OCI-LY1 (cell line): ENCODE measurements around the gene ANKUB1.
"Not testable (repeated sequence)": the region's sequence is repeated elsewhere in the genome, so short reads cannot be mapped to it uniquely, and the experiment has no call there.

Source experiments
- H2AFZ ChIP-seq: fragments of 200-600 bp; sonication (generic), shearing (Covaris generic); 2 replicates; pipeline ENCODE4 v1.6.0; 2014; ENCODE audit warnings: antibody characterized with exemption, mild to moderate bottlenecking, low read length
- H3F3A ChIP-seq: fragments of 200-600 bp; sonication (generic), shearing (Covaris generic); 2 replicates; pipeline ENCODE4 v1.6.0; 2014; ENCODE audit warnings: mild to moderate bottlenecking, antibody characterized with exemption, low read length, moderate library complexity; ENCODE audit not compliant: insufficient read depth
- H3K27ac ChIP-seq: fragments of 200-600 bp; sonication (generic); 2 replicates; pipeline ENCODE4 v1.5.1; 2014; ENCODE audit warnings: low read length, mixed run types, mild to moderate bottlenecking, low read depth; ENCODE audit not compliant: poor library complexity, severe bottlenecking
- H3K27me3 ChIP-seq: fragments of 200-600 bp; sonication (generic); 2 replicates; pipeline ENCODE4 v1.6.0; 2014; ENCODE audit warnings: antibody characterized with exemption, mild to moderate bottlenecking, low read length, moderate library complexity; ENCODE audit not compliant: insufficient read depth
- H3K36me3 ChIP-seq: fragments of 200-600 bp; sonication (generic); 2 replicates; pipeline ENCODE4 v1.6.1; 2014; ENCODE audit warnings: mild to moderate bottlenecking, antibody characterized with exemption, low read length, moderate library complexity, mixed read lengths; ENCODE audit not compliant: insufficient read depth
- H3K4me1 ChIP-seq: fragments of 200-600 bp; sonication (generic); 2 replicates; pipeline ENCODE4 v1.5.1; 2014; ENCODE audit warnings: mild to moderate bottlenecking, low read length, moderate library complexity; ENCODE audit not compliant: insufficient read depth, severe bottlenecking
- H3K4me2 ChIP-seq: fragments of 200-600 bp; sonication (generic), shearing (Covaris generic); 2 replicates; pipeline ENCODE4 v1.6.1; 2014; ENCODE audit warnings: low read length
- H3K4me3 ChIP-seq: fragments of 200-600 bp; sonication (generic); 2 replicates; pipeline ENCODE4 v1.5.1; 2014; ENCODE audit warnings: low read length, low read depth, mild to moderate bottlenecking, mixed read lengths; ENCODE audit not compliant: poor library complexity, severe bottlenecking
- H3K79me2 ChIP-seq: fragments of 200-600 bp; shearing (Covaris generic); 2 replicates; pipeline ENCODE4 v1.6.1; 2016; ENCODE audit warnings: mixed run types, low read length, mixed read lengths; ENCODE audit not compliant: insufficient read depth
- H3K9ac ChIP-seq: fragments of 200-600 bp; sonication (generic), shearing (Covaris generic); 2 replicates; pipeline ENCODE4 v1.6.1; 2014; ENCODE audit warnings: mild to moderate bottlenecking, low read length, mixed read lengths
- H3K9me2 ChIP-seq: fragments of 200-600 bp; sonication (generic), shearing (Covaris generic); 2 replicates; pipeline ENCODE4 v1.6.1; 2014; ENCODE audit warnings: low read depth, mild to moderate bottlenecking, low read length, mixed read lengths
- H3K9me3 ChIP-seq: fragments of 200-600 bp; shearing (Covaris generic); 2 replicates; pipeline ENCODE4 v1.6.1; 2014; ENCODE audit warnings: low read length, mixed read lengths
- H4K20me1 ChIP-seq: fragments of 200-600 bp; sonication (generic), shearing (Covaris generic); 2 replicates; pipeline ENCODE4 v1.6.0; 2016; ENCODE audit warnings: mild to moderate bottlenecking, low read length; ENCODE audit not compliant: insufficient read depth
- EZH2 ChIP-seq: fragments of 200-600 bp; sonication (generic), shearing (Covaris generic); IDR thresholded peaks from 2 replicates; pipeline ENCODE4 v1.8.0; 2017; ENCODE audit warnings: borderline replicate concordance, mixed run types, mild to moderate bottlenecking, antibody characterized with exemption, low read length, moderate library complexity, mixed read lengths
- TF ChIP-seq, protein P1 (sequence below): fragments of 200-600 bp; sonication (generic), shearing (Covaris generic); IDR thresholded peaks from 2 replicates; pipeline ENCODE4 v1.5.1; 2017; ENCODE audit warnings: mild to moderate bottlenecking, antibody characterized with exemption, low read length, moderate library complexity, mixed read lengths

ANKUB1 gene

DNA sequence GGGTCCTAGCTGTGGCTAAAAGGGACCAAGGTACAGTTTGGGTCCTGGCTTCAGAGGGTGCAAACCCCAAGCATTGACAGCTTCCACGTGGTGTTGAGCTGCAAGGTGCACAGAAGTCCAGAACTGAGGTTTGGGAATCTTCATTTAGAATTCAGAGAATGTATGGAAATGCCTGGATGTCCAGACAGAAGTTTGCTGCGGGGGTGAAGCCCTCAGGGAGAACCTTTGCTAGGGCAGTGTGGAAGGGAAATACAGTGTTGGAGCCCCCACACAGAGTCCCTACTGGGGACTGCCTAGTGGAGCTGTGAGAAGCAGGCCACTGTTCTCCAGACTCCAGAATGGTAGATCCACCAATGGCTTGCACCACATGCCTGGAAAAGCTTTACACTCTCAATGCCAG is 38.5 kb upstream of the ANKUB1 start:
- no peaks in the 10 kb centered on the region for H3K36me3 ChIP-seq
- H3K79me2 ChIP-seq: peaks cover 38% of the 10 kb centered on the region
- H4K20me1 ChIP-seq: no peaks in the 10 kb centered on the region

DNA sequence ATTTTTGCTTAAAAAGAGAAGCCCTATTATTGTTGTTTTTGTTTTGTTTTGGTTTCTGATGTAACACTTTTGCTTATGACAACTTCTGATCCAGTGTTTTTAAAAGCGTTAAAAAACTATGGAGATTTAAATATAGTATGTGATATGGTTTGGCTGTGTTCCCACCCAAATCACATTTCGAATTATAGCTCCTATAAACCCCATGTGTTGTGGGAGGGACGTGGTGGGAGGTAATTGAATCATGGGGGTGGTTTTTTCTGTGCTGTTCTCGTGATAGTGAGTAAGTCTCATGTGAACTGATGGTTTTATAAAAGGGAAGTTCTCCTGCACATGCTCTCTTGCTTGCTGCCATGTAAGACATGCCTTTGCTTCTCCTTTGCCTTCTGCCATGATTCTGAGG is 37.3 kb upstream of the ANKUB1 start:
- H3K27ac ChIP-seq, H3K4me2 ChIP-seq, H3F3A ChIP-seq, H3K4me1 ChIP-seq, H4K20me1 ChIP-seq, H3K27me3 ChIP-seq, H3K9ac ChIP-seq, H3K9me2 ChIP-seq, H3K36me3 ChIP-seq, H3K4me3 ChIP-seq, H2AFZ ChIP-seq: not testable (repeated sequence)
- peaks cover 35% of the 10 kb centered on the region for H3K79me2 ChIP-seq
- peaks cover 38% of the 10 kb centered on the region for H3K9me3 ChIP-seq

More for the DNA sequence above, 38.5 kb upstream of the ANKUB1 start:
- no peak overlapping the region for H3K9ac ChIP-seq
- H3K9me2 ChIP-seq: no peaks in the 10 kb centered on the region
- no peak overlapping the region for H3K4me2 ChIP-seq
- H3K4me3 ChIP-seq: no peak overlapping the region
- no peaks in the 10 kb centered on the region for H3K4me1 ChIP-seq
- peaks cover 42% of the 10 kb centered on the region for H3K9me3 ChIP-seq
- H2AFZ ChIP-seq: no peak overlapping the region
- H3F3A ChIP-seq: no peaks in the 10 kb centered on the region
- TF ChIP-seq, protein P1, sequence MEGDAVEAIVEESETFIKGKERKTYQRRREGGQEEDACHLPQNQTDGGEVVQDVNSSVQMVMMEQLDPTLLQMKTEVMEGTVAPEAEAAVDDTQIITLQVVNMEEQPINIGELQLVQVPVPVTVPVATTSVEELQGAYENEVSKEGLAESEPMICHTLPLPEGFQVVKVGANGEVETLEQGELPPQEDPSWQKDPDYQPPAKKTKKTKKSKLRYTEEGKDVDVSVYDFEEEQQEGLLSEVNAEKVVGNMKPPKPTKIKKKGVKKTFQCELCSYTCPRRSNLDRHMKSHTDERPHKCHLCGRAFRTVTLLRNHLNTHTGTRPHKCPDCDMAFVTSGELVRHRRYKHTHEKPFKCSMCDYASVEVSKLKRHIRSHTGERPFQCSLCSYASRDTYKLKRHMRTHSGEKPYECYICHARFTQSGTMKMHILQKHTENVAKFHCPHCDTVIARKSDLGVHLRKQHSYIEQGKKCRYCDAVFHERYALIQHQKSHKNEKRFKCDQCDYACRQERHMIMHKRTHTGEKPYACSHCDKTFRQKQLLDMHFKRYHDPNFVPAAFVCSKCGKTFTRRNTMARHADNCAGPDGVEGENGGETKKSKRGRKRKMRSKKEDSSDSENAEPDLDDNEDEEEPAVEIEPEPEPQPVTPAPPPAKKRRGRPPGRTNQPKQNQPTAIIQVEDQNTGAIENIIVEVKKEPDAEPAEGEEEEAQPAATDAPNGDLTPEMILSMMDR: no peak
- TF ChIP-seq EZH2: no peak
- no peak overlapping the region for H3K27ac ChIP-seq
- H3K27me3 ChIP-seq: no peaks in the 10 kb centered on the region

DNA sequence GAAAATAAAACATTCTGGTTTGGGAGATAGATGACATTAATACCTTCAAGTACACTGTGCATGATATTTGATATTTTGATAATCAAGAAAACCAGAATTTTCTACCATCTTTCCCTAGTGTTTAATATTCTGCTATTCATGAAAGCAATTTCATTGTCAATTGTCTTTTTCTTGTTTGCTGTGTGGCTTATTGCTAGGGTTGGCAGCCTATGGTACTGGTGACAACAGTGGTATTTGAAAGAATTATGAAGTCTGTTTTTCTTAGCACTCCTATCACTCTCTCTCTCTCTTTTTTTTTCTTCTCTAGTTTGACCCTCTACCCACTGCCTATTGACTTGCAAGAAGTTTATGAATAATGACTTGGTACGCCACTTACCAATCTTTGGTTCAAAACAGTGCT is 36.0 kb upstream of the ANKUB1 start:
- TF ChIP-seq, protein P1: no peak
- no peak for TF ChIP-seq EZH2
- Histone ChIP-seq H3K79me2 (peaks cover 44% of the 10 kb centered on the region), H3K27ac (no peak overlapping the region), H4K20me1 (no peaks in the 10 kb centered on the region), H3K9ac (no peak overlapping the region), H3K4me2 (no peak overlapping the region), H3K9me2 (no peaks in the 10 kb centered on the region), H3F3A (no peaks in the 10 kb centered on the region), H3K9me3 (peaks cover 29% of the 10 kb centered on the region), H3K36me3 (no peaks in the 10 kb centered on the region; the same call in 1 of the 2 replicates), H3K27me3 (no peaks in the 10 kb centered on the region), H2AFZ (no peak overlapping the region), H3K4me1 (no peaks in the 10 kb centered on the region), H3K4me3 (no peak overlapping the region)

DNA sequence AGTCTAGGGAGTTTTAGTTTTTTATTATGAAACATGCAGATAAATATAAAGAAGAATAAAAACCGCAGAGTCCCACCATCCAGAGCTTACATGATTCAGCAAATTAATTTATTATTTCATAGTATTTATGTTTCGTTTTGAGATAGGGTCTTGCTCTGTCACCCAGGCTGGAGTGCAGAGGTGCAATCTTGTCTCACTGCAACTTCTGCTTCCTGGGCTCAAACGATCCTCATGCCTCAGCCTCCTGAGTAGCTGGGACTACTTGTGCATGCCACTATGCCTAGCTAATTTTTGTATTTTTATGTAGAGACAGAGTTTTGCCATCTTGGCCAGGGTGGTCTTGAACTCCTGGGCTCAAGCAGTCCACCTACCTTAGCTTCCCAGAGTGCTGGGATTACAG is 34.3 kb upstream of the ANKUB1 start:
- Histone ChIP-seq H3K27me3 (no peaks in the 10 kb centered on the region), H3K4me3 (no peak overlapping the region), H4K20me1 (no peaks in the 10 kb centered on the region), H3K4me1 (no peaks in the 10 kb centered on the region), H3K9ac (no peak overlapping the region), H3K79me2 (peaks cover 55% of the 10 kb centered on the region), H3K4me2 (no peak overlapping the region), H2AFZ (no peak overlapping the region), H3F3A (no peaks in the 10 kb centered on the region), H3K27ac (no peak overlapping the region), H3K36me3 (peaks cover 10% of the 10 kb centered on the region), H3K9me2 (no peaks in the 10 kb centered on the region), H3K9me3 (peaks cover 24% of the 10 kb centered on the region)
- TF ChIP-seq EZH2: no peak
- TF ChIP-seq, protein P1: no peak
